SIG-M5 (cell line): ENCODE measurements around the gene PPL.
"Not testable (repeated sequence)": the region's sequence is repeated elsewhere in the genome, so short reads cannot be mapped to it uniquely, and the experiment has no call there.

Source experiments
- DNase-seq: peaks from one replicate; lab custom pipeline; 2025; lab: John Stamatoyannopoulos, UW

PPL gene

GRCh38 chr16:4957720-4958509, 21.0 kb upstream of the PPL start, which contains the start of gene SEC14L5:
Gene SEC14L5 (plus strand): TSS chr16:4958330. CDS start chr16:4959324, 994 bp downstream.
- DNase-seq, result peak; percentile 67

- DNase-seq, result no peak
Measured at GRCh38 chr16:4957420-4957719, 20.4 kb upstream of the PPL start.

- no peak for DNase-seq
Measured at GRCh38 chr16:4954714-4955113, 17.8 kb upstream of the PPL start.

- not testable (repeated sequence) for DNase-seq
Measured at GRCh38 chr16:4951583-4951982, 14.6 kb upstream of the PPL start.

- no peak for DNase-seq
Measured at GRCh38 chr16:4949986-4950385, 13.0 kb upstream of the PPL start.

GRCh38 chr16:4948903-4949766, 12.2 kb upstream of the PPL start:
- no peak for DNase-seq

- DNase-seq, result peak; percentile 21
Measured at GRCh38 chr16:4947722-4948503, 11.0 kb upstream of the PPL start.

- DNase-seq, result no peak
Measured at GRCh38 chr16:4946917-4947316, 10.0 kb upstream of the PPL start.

GRCh38 chr16:4945560-4946502, 8.9 kb upstream of the PPL start:
- no peak for DNase-seq

GRCh38 chr16:4944333-4945281, 7.7 kb upstream of the PPL start:
- no peak for DNase-seq

- DNase-seq, result no peak
Measured at GRCh38 chr16:4942481-4942880, 5.5 kb upstream of the PPL start.

GRCh38 chr16:4940719-4941118, 3.8 kb upstream of the PPL start:
- DNase-seq, result no peak

GRCh38 chr16:4938683-4939030, 1.7 kb upstream of the PPL start:
- no peak for DNase-seq

- no peak for DNase-seq
Measured at GRCh38 chr16:4937782-4938682, 1.1 kb upstream of the PPL start.

GRCh38 chr16:4936181-4936990, 562 bp downstream of the PPL start:
- DNase-seq, result no peak

GRCh38 chr16:4935241-4935855, 1.6 kb downstream of the PPL start:
- no peak for DNase-seq

- no peak for DNase-seq
Measured at GRCh38 chr16:4934591-4934990, 2.4 kb downstream of the PPL start.

GRCh38 chr16:4933871-4934395, 3.0 kb downstream of the PPL start:
- no peak for DNase-seq
